DLD1 (cell line): ENCODE measurements around the gene C5AR2.
"Not testable (repeated sequence)": the region's sequence is repeated elsewhere in the genome, so short reads cannot be mapped to it uniquely, and the experiment has no call there.

Experiments used
- in situ Hi-C: cut with HindIII; loops from 2 replicates; pipeline ENCODE4 v1.10.0; 2017; ENCODE audit warnings: low sequenced_read_pairs

Gene C5AR2

GRCh38 chr19:47358936-47359335, 27.0 kb downstream of the C5AR2 start:
- in situ Hi-C loops = no loop called here

GRCh38 chr19:47362321-47362720, 30.3 kb downstream of the C5AR2 start:
- in situ Hi-C loops = no loop called here

- in situ Hi-C loops = no loop called here
Observed at GRCh38 chr19:47363758-47364531, 32.0 kb downstream of the C5AR2 start.

GRCh38 chr19:47365455-47365854, 33.5 kb downstream of the C5AR2 start:
- in situ Hi-C loops = not testable (repeated sequence)

- in situ Hi-C loops = no loop called here
Observed at GRCh38 chr19:47370045-47370611, 38.2 kb downstream of the C5AR2 start.

GRCh38 chr19:47371261-47371660, 39.3 kb downstream of the C5AR2 start:
- in situ Hi-C loops = no loop called here

- in situ Hi-C loops = no loop called here
Observed at GRCh38 chr19:47372603-47373002, 40.6 kb downstream of the C5AR2 start.

GRCh38 chr19:47373246-47374240, 41.6 kb downstream of the C5AR2 start:
- in situ Hi-C loops = no loop called here

GRCh38 chr19:47374876-47375693, 43.1 kb downstream of the C5AR2 start:
- in situ Hi-C loops = no loop called here

GRCh38 chr19:47375694-47376588, 44.0 kb downstream of the C5AR2 start:
- in situ Hi-C loops = no loop called here

GRCh38 chr19:47376589-47377144, 44.7 kb downstream of the C5AR2 start:
- in situ Hi-C loops = no loop called here

GRCh38 chr19:47377208-47377701, 45.3 kb downstream of the C5AR2 start:
- in situ Hi-C loops = no loop called here

GRCh38 chr19:47377801-47378200, 45.8 kb downstream of the C5AR2 start:
- in situ Hi-C loops = no loop called here

- in situ Hi-C loops = no loop called here
Observed at GRCh38 chr19:47378246-47378645, 46.3 kb downstream of the C5AR2 start.

- in situ Hi-C loops = no loop called here
Observed at GRCh38 chr19:47379381-47379938, 47.5 kb downstream of the C5AR2 start.

GRCh38 chr19:47380559-47380958, 48.6 kb downstream of the C5AR2 start:
- in situ Hi-C loops = no loop called here

GRCh38 chr19:47381121-47381520, 49.1 kb downstream of the C5AR2 start:
- in situ Hi-C loops = no loop called here

GRCh38 chr19:47381653-47382279, 49.8 kb downstream of the C5AR2 start:
- in situ Hi-C loops = no loop called here
